Umbilical cord (tissue), 2 donors: Measurements from ENCODE around the gene TMEM208. TPM values are rescaled to one million over a fixed set of nuclear protein-coding genes. Genes with fewer than 3 reads are reported as not detected.

Source experiments
- DNase-seq: peaks from one replicate; pipeline ENCODE4 v3.0.0-alpha.2; 2015; ENCODE audit warnings: low spot score
- total RNA-seq: library from RNA; depleted of rRNA; stranded (reverse); fragments of >200 nt; gene quantifications from one replicate; pipeline ENCODE4 v1.2.3, GENCODE V29; 2014; ENCODE audit warnings: low replicate concordance; ENCODE audit not compliant: insufficient read depth

The TMEM208 gene
- total RNA-seq, 1 donor from 2014 or later: 5.5 TPM

DNA sequence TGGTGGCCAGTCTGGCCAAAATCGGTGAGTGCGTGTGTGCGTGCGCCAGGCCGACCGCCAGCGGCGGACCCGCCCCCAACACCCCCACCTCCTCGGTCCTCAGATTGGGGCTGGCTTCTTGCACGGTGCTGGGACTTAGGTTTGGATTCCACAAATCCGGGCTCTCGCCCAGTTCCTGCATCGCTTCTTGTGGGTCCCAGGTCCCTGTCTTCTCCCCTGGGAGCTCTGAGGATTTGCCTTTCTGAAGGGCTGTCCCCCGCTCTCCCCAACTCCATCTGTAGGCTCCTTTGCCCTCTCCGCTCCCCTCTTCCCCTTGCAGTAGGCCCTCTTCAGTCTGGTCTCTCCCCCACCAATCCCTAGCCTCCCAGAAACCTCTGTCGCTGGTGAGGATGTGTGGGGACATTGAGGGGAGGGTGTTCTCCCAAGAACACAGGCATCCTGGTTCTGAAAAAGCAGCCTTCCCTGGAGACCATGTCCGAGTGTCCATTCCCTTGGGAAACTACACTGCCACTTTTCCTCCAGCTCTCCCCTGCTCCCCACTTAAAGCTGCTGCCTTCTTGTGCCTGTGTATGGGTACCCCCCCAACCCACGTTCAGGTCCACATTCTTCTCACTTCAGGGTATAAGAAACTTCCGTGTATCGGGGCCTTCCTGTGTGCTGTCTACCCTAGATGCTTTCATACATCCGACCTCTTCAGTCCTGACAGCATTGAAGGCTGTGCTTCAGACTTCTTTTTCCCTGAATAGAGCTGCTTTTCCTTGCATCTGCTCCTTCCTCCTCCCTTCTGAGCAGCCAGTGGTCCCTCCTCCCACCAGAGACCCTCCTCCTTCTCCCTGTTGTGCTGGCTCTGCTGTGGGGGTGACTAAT is 22.5 kb downstream of the TMEM208 start:
- DNase-seq: no peak

- no peak for DNase-seq
Measured at GRCh38 chr16:67250045-67250327, 23.1 kb downstream of the TMEM208 start.

GRCh38 chr16:67252609-67253497 is 25.9 kb downstream of the TMEM208 start:
- no peak for DNase-seq

- DNase-seq: no peak
Measured at GRCh38 chr16:67254801-67255552, 28.0 kb downstream of the TMEM208 start.

- no peak for DNase-seq
Measured at GRCh38 chr16:67255553-67256221, 28.8 kb downstream of the TMEM208 start.

GRCh38 chr16:67256701-67257230 is 29.8 kb downstream of the TMEM208 start:
- no peak for DNase-seq

DNA sequence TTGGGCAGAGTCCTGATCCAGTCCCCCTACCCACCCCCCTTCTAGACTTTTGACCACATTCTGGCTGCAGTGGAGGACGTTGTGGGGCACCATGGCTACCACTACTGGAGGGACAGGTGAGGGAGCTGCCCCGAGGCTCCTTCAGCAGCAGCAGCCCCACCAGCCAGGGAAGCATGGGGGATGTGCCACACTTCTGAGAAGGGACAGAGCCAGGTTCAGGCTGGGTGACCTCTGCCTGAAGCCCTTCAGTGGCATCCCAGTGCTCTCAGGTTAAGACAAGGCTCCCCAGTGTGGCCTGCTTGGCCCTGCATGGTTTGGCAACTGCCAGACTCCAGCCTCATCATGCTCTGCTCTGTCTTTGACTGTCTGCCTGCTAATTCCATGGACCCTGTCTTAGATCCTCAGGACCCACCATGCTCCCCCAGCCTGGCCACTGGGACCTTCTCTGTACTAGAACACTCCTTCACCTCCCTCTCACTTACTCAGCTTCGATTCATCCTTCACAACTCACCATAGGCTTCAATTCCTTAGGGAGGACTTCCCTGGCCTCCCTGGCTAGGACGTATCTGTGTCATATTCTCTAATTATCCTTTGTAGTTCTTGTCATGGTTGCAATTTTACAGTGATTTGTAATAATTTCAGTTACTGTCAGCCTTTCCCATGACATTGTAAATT is 30.7 kb downstream of the TMEM208 start:
- DNase-seq: no peak

DNA sequence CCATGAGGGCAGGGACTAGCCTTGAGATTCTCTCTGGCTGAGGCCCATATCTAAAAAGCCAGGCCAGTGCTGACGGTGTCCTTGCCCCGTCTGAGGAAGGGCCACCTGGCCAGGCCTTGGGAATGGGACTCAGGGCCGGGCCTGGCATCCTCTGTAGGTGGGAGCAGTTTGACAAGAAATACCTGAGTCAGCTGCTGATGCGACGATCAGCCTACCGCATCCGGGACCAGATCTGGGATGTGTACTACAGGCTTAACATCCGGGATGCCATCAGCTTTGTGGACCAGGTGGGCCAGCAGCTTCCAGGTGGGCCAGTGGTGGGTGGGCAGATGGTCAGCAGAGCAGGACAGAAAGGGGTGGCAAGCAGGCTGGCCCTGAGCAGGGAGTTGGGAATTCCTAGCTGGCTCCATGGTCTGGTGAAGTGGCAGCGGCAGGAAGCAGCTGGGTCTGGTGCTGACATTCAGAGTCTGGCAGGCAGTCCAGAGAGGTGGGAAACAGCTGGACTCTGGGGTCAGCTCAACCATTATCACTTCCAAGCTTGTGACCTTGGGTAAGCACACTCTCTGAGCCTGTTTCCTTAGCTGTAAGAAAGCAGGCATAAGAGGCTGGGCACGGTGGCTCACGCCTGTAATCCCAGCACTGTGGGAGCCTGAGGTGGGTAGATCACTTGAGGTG is 31.4 kb downstream of the TMEM208 start:
- DNase-seq: no peak

- no peak for DNase-seq
Measured at GRCh38 chr16:67259705-67260104, 32.8 kb downstream of the TMEM208 start.

DNA sequence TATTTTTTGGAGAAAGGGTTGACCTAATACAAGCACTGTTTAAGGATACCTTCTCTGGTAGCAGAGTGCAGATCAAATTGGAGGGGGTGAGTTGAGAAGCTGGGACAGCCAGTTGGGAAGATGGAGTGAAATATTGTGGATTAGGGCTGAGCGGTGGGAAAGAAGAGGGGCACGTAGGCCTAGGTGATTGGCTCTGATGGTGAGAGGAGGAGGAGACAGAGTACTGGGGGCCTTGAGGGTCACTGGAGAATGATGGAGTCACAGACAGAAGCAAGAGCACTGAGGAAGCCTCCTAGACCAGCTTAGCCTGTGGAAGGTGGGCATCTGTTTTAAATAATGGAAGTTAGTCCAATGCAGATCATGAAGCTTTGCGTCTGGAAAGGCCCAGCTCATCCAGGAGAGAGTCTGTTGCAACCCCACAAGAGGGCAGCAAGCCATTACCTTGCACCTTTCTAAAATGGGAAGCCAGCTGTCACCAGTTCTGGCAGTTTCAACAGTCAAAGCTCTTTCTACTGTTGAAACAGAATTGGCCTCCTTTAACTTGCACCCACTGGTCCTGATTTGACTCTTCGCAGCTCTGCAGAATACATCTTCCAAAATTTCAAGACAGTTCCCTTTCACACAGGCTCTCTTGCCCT is 33.6 kb downstream of the TMEM208 start:
- DNase-seq: peak; percentile 58

GRCh38 chr16:67263201-67263600 is 36.3 kb downstream of the TMEM208 start:
- DNase-seq: no peak

DNA sequence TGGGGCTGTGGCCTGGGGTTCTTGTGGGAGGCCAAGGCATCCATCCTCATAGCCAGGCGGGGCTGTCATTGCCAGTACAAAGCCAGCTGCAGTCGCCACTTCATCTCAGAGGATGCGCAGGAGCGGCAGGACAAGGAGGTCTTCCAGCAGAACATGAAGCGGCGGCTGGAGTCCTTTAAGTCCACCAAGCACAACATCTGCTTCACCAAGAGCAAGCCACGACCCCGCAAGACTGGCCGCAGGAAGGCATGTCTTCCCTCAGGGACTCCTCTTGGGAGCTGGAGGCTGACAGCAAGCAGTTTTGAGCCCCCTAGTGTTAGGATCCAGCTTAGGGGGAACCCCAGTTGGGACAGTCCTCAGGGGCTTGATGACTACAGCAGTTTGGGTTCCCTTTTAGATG is 37.3 kb downstream of the TMEM208 start:
- DNase-seq: no peak

GRCh38 chr16:67264866-67265265 is 37.9 kb downstream of the TMEM208 start:
- no peak for DNase-seq

DNA sequence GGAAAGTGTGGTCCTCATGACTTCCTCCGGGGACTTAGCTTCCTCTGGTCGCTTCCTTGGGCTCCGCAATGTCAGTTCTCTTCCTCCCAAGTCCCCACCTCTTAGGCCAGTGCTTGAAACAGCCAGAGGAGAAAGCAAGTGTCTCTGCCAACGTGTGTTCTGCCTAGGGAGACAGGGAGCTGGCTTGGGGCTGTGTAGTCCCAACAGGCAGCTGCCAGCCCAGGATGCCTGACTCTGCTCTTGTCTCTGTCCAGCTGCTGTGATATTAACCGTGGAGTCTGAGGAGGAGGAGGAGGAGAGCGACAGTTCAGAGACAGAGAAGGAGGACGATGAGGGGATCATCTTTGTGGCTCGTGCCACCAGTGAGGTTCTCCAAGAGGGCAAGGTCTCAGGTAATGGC is 38.9 kb downstream of the TMEM208 start:
- no peak for DNase-seq

GRCh38 chr16:67268136-67268579 is 41.2 kb downstream of the TMEM208 start:
- peak; percentile 92 for DNase-seq

DNA sequence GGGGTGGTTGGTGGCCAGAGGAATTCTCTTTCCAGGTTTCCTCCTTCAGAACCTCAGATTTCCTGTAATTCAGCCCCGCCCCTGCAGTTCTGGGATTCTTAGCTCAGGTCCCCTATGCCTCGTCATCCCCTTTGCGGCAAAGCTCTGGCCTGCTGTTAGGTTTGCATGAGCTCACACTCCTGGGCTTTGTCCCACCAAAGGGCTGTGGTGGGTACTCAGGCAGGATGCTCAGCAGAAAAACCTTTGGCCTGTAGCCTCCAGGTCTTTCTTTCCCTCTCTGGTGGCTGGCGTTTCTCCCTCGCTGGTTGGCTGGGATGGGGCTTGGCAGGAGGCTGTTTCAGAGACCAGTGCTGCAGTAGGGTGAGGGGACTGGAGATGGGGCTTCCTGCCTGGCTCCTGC is 42.8 kb downstream of the TMEM208 start:
- DNase-seq: peak; percentile 59

GRCh38 chr16:67270931-67271338 is 44.0 kb downstream of the TMEM208 start:
- DNase-seq: no peak

GRCh38 chr16:67271446-67271845 is 44.5 kb downstream of the TMEM208 start:
- no peak for DNase-seq

DNA sequence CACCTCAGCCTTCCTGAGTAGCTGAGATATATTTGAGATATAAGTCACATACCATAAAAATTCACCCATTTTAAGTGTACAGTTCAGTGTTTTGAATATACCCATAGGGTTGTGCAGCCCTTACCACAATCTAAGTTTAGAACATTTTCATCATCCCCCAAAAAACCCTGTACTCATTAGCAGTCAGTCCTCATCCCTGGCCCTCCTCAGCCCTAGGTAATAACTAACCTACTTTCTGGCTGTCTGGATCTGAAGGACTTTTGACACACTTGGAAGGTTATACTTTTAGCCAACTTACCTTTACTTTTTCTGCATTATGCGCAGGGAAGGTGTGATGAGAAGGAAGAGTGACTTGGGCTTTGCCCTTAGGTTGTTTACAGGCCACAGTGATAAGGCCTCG is 48.4 kb downstream of the TMEM208 start:
- DNase-seq: no peak
